LNCaP clone FGC (cell line): ENCODE results near the gene ITFG1.
"Not testable (repeated sequence)": the region's sequence is repeated elsewhere in the genome, so short reads cannot be mapped to it uniquely, and the experiment has no call there.

Experiments
- DNase-seq: peaks from one replicate; pipeline ENCODE4 v3.0.0-alpha.2; 2011; ENCODE audit warnings: low read depth
- H3K4me3 ChIP-seq: 2 replicates; pipeline ENCODE4 v1.5.1; 2011; ENCODE audit warnings: mild to moderate bottlenecking, low read depth, low read length, control low read depth
- TF ChIP-seq, protein P1 (sequence below): IDR thresholded peaks from 2 replicates; pipeline ENCODE4 v1.5.1; 2012; ENCODE audit warnings: mild to moderate bottlenecking; ENCODE audit not compliant: control insufficient read depth, insufficient read depth; ENCODE audit errors: extremely low read depth

Gene ITFG1

GRCh38 chr16:47473792-47474191 lies 12.9 kb upstream of the ITFG1 start:
- DNase-seq: no peak
- H3K4me3 ChIP-seq: no peak overlapping the region
- TF ChIP-seq, protein P1, sequence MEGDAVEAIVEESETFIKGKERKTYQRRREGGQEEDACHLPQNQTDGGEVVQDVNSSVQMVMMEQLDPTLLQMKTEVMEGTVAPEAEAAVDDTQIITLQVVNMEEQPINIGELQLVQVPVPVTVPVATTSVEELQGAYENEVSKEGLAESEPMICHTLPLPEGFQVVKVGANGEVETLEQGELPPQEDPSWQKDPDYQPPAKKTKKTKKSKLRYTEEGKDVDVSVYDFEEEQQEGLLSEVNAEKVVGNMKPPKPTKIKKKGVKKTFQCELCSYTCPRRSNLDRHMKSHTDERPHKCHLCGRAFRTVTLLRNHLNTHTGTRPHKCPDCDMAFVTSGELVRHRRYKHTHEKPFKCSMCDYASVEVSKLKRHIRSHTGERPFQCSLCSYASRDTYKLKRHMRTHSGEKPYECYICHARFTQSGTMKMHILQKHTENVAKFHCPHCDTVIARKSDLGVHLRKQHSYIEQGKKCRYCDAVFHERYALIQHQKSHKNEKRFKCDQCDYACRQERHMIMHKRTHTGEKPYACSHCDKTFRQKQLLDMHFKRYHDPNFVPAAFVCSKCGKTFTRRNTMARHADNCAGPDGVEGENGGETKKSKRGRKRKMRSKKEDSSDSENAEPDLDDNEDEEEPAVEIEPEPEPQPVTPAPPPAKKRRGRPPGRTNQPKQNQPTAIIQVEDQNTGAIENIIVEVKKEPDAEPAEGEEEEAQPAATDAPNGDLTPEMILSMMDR: no peak

DNA sequence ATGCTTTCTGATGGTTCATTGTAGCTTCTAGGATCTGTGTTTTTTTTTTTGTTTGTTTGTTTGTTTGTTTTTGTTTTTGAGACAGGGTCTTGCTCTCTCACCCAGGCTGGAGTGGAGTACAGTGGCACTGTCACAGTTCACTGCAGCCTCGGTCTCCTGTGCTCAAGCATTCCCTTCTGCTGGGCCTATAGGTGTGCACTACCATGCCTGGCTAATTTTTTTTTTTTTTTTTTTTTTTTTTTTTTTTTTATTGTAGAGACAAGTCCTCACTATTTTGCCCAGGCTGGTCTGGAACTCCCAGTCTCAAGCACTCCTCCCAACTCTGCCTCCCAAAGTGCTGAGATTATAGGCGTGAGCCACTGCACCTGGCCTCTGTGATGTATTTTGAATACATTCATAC lies 12.1 kb upstream of the ITFG1 start:
- not testable (repeated sequence) for DNase-seq, H3K4me3 ChIP-seq

- DNase-seq: no peak
- no peak overlapping the region for H3K4me3 ChIP-seq
- TF ChIP-seq, protein P1: no peak
These were observed 9.9 kb upstream of the ITFG1 start for GRCh38 chr16:47470810-47471209.

- no peak overlapping the region for H3K4me3 ChIP-seq
- no peak for DNase-seq
- TF ChIP-seq, protein P1: no peak
These were observed 9.3 kb upstream of the ITFG1 start for GRCh38 chr16:47470211-47470610.

- no peak for DNase-seq
- TF ChIP-seq, protein P1: no peak
These were observed 8.4 kb upstream of the ITFG1 start for GRCh38 chr16:47469227-47469626.

DNA sequence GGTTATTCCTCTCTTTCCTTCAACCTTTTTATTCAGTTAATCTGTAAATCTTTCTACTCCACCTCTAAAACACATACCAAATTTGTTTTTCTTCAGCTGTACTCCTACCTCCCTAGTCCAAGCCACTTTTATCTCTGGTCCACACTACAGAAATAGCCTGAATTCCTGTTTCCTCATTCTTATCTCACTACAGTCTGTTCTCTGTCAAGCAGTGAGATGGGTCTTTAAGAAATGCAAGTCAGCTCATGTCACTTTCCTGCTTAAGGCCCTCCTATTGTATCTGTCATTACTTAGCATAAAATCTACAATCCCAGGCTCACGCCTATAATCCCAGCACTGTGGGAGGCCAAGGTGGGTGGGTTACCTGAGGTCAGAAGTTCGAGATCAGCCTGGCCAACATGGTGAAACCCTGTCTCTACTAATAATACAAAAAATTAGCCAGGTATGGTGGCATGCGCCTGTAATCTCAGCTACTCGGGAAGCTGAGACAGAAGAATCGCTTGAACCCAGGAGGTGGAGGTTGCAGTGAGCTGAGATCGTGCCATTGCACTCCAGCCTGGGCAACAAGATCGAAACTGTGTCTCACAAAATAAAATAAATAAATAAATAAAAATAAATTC lies 7.3 kb upstream of the ITFG1 start:
- DNase-seq, H3K4me3 ChIP-seq: not testable (repeated sequence)

More at GRCh38 chr16:47469227-47469626, 8.4 kb upstream of the ITFG1 start:
- H3K4me3 ChIP-seq: no peak overlapping the region

DNA sequence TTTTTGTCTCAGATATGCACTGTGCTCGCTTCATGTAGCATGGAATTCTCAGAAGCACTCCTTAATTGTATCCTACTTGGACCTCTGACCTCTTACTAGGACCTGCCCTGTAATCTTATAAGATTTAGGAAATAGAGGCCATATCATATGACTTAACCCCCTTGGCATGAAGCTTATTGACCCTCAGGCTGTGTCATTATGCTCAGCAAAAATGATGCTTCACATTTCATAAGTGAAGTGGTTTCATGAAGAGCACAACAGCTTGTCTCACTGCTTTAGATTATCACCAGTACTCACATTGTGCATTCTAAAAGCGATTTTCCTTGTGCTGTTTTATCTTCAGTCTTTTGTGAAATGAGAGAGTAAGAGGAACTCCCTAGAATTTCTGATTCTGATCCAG lies 6.6 kb upstream of the ITFG1 start:
- no peak for DNase-seq
- H3K4me3 ChIP-seq: no peak overlapping the region
- TF ChIP-seq, protein P1: no peak

DNA sequence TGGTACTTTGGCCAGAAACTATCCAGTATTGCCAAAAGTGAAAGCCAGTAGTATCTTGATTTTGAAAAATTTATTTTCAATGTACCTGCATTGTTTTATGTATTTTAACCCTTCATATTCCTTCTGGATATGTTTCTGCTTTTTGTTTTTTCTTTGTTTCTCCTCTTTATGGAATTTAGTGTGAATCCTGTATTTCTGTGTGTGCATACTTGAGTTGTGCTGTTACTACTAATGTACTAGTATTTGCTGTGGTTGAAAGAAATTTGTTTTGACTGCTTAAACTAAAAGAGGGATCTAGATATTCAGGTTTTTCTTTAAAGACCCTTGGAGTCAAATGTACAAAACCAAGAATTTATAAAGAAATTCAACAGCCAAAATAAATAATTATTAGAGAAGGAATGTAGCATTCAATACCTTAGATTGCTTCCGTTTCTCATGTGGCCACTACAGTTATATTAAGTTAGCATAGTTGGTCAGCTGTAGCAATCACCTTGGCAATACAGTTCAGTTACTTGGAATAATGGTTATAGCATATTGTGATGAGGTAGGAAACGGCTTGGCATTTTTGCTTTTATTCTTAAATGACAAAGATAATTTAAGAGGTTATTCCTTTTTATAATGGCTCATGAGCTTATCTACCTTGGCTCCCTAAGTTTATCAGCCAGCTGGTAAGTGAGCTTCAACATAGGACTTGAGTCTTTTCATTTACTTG lies 5.2 kb upstream of the ITFG1 start:
- no peak overlapping the region for H3K4me3 ChIP-seq
- no peak for DNase-seq
- TF ChIP-seq, protein P1: no peak
